ENCODE data around the gene CNGA3.

CNGA3 gene

DNA sequence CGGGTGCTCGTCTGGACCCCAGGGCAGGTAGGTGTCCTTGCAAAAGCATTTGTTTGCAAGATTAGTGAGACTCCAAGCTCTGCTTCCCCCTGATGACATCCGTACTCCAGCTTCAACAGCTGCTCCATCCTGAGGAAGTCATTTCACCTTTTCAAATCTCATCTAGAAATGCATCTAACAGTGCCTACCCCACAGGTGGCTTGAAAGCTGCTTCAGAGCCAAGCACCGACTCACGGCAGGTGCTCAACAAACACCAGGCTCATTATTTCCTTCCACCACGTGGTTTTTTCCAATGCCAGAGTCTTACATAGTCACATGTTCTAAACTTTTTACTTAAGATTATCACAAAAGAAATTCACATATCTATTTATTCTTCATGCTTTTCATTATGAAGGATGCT, 31.9 kb downstream of the CNGA3 start:
- no peak for DNase-seq (ENCODE audit: low read depth)

DNA sequence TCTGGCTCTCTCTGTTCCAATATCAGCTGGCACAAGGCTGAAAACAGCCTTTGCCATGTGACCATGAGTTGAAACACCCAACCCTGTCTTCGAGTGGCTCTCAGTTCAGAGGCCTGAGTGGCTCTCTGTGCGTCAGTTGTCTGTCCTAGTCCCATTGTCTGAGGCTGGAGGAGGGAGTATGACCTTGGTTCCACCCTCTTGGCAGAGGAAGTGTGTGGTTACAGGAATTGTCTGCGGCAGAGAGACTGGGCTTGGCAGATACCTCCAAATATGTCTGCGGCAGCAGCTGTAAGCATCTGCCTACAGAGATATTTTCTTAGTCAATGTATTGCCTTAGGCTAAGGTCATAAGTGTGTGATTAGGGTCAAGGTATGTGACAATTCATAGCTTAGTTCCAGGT, 32.6 kb downstream of the CNGA3 start:
- no peak for DNase-seq (ENCODE audit: low read depth)

DNA sequence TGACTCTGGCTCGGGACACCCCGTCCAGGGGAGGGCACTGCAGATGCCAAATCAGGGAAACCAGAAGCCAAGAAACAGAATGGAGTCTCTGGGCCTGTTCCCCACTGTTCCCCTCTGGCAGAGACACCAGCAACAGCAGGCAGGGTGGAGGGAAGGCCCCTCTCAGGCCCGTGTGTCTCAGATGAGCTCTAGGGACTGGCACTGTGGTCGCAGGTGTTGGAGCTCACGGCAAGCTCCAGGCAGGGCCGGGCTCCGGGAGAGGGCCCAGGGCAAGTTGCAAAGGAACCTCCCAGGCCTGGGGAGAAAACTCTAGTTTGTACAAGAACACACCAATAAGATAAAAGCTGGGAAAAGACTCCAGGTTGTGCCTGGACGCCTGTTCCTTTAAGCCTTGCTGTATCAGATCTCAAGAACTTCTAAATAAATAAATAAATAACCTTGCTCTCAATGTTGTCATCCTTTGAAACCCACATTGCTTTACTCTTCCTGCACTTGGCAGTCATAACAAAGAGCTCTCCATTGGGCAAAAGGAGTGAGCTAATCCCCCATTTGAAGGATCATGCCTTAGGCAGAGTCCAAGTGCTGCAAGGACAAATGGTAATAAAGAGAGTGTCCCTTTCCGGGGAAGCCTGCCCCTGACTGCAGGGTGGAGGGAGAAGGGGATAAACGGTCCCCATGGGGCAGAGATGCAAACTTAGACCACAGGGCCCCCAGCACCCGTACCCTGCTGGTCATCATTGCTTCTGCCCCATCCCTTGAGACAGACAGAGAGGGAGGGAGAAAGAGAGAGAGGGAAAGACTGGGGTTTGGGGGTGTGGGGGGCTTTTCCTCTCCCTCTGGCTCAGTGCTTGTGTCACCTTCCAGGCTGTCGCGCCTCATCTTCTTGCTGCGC, 33.3 kb downstream of the CNGA3 start:
- DNase-seq (ENCODE audit: low read depth) = no peak

- no peak for DNase-seq (ENCODE audit: low read depth)
Observed at GRCh38 chr2:98380203-98380535, 33.9 kb downstream of the CNGA3 start.

GRCh38 chr2:98381494-98381893, 35.2 kb downstream of the CNGA3 start:
- no peak for DNase-seq (ENCODE audit: low read depth)

DNA sequence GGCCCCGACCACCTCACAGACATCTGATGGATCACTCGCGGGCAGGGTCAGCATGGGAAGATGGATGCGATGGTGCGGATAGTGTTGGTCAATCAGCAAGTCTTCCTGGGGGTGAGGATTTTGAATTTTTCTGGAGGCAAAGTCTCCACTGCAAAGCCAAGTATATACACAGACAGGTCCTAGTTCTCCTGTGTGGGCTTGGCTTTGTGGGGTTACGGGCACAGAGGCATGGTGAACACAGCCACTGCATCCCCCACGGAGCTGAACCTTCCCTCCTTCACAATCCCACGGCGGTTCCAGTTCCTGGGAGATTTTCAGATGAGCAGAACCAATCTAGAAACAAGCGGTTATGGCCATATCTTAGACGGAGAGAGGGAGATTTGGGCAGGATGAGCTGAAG, 35.8 kb downstream of the CNGA3 start:
- no peak for DNase-seq (ENCODE audit: low read depth)

- DNase-seq (ENCODE audit: low read depth) = no peak
Observed at GRCh38 chr2:98382739-98383138, 36.5 kb downstream of the CNGA3 start.

GRCh38 chr2:98383166-98383565, 36.9 kb downstream of the CNGA3 start:
- no peak for DNase-seq (ENCODE audit: low read depth)

GRCh38 chr2:98385050-98385699, 38.9 kb downstream of the CNGA3 start:
- DNase-seq (ENCODE audit: low read depth) = peak; percentile 49

GRCh38 chr2:98387478-98387877, 41.2 kb downstream of the CNGA3 start:
- no peak for DNase-seq (ENCODE audit: low read depth)

- no peak for DNase-seq (ENCODE audit: low read depth)
Observed at GRCh38 chr2:98388081-98388480, 41.8 kb downstream of the CNGA3 start.

- no peak for DNase-seq (ENCODE audit: low read depth)
Observed at GRCh38 chr2:98388601-98389250, 42.5 kb downstream of the CNGA3 start.

DNA sequence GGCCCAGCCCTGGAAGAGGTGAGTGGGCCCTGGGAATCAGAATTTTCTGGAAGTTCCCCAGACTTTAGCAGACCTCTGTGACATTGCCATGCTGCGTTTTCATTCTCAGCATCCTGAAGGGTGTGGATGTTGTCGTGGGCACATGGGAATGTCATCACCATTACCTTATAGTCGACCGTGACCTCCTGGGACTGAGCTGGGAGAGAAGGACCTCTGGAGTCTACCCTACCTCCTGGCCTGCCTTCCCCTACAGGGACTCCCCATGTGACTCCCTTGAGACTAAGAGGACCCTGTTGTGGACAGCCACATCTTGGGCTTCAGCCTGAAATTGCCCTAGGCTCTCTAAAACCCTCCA, 43.0 kb downstream of the CNGA3 start:
- no peak for DNase-seq (ENCODE audit: low read depth)

- DNase-seq (ENCODE audit: low read depth) = no peak
Observed at GRCh38 chr2:98390571-98391476, 44.6 kb downstream of the CNGA3 start.

GRCh38 chr2:98391581-98392270, 45.5 kb downstream of the CNGA3 start:
- no peak for DNase-seq (ENCODE audit: low read depth)

DNA sequence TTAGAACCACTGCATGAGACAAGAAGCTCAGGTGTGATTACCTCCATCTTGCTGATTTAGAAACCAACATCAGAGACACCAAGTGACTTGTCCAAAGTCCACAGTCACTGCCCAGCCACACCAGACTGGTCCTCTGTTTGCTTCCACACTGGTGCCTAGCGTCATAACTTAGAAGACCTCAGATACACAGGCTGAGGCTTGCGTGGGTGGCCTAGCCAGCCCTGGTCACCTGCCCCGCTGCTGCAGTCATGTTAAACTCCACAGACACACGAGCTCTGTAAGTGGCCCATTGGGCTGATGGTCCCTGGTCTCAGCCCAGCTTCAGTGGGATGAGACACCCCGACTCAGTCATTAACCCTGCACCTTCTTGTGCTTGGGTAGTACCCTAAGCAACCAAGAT, 47.1 kb downstream of the CNGA3 start:
- no peak for DNase-seq (ENCODE audit: low read depth)

GRCh38 chr2:98394595-98395153, 48.4 kb downstream of the CNGA3 start:
- DNase-seq (ENCODE audit: low read depth) = no peak

- DNase-seq (ENCODE audit: low read depth) = no peak
Observed at GRCh38 chr2:98395977-98396376, 49.7 kb downstream of the CNGA3 start.

- DNase-seq (ENCODE audit: low read depth) = no peak
Observed at GRCh38 chr2:98396745-98397355, 50.6 kb downstream of the CNGA3 start.

GRCh38 chr2:98399140-98399539, 52.9 kb downstream of the CNGA3 start:
- no peak for DNase-seq (ENCODE audit: low read depth)

DNA sequence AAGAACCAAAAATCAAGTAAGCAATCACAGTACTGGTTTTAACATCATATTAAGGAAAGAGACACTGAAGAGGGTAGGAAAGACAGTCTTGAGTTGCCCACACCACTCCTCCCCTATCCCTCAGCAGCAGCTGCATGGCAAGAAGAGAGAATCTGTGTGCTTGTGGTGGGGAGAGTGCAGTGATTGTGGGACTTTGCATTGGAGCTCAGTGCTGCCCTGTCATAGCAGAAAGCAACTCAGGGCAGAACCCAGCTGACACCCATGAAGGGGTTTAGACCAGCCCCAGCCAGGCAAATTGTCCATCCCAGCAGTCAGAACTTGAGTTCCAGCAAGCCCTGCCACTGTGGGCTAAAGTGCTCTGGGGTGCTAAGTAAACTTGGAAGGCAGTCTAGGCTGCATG, 57.6 kb downstream of the CNGA3 start:
- no peak for DNase-seq (ENCODE audit: low read depth)

Measured in stimulated activated CD8-positive, alpha-beta memory T cell treated with anti-CD3 and anti-CD28 coated beads, Interleukin-15, amount 100 ng/mL, for 1 hour (primary cell).